ENCODE results near the gene SZT2. TPM values are rescaled to one million over a fixed set of nuclear protein-coding genes. Genes with fewer than 3 reads are reported as not detected.
"Not testable (repeated sequence)": the region's sequence is repeated elsewhere in the genome, so short reads cannot be mapped to it uniquely, and the experiment has no call there.

SZT2 gene
- total RNA-seq, 1 donor from 2014 or later = 63.6 TPM

GRCh38 chr1:43469932-43470331 is 80.2 kb downstream of the SZT2 start:
- H3K27ac Mint-ChIP-seq (ENCODE audit: unreplicated experiment) = no peak overlapping the region
- H3K36me3 Mint-ChIP-seq (ENCODE audit: unreplicated experiment) = no peaks in the 10 kb centered on the region
- TF ChIP-seq CTCF (IDR thresholded peaks at IDR 0.05) = no peak
- H3K27me3 Mint-ChIP-seq (ENCODE audit: unreplicated experiment) = no peaks in the 10 kb centered on the region
- H3K9me3 Mint-ChIP-seq (ENCODE audit: unreplicated experiment) = no peaks in the 10 kb centered on the region
- H3K4me3 Mint-ChIP-seq (ENCODE audit: unreplicated experiment) = no peak overlapping the region
- no peak for DNase-seq (ENCODE audit: extremely low spot score, unreplicated experiment)
- H3K4me1 Mint-ChIP-seq (ENCODE audit: unreplicated experiment) = peaks cover 27% of the 10 kb centered on the region

- Mint-ChIP-seq H3K4me1 (ENCODE audit: unreplicated experiment) (peaks cover 37% of the 10 kb centered on the region), H3K27ac (ENCODE audit: unreplicated experiment) (peak overlapping the region; percentile 94), H3K27me3 (ENCODE audit: unreplicated experiment) (no peaks in the 10 kb centered on the region), H3K9me3 (ENCODE audit: unreplicated experiment) (no peaks in the 10 kb centered on the region), H3K4me3 (ENCODE audit: unreplicated experiment) (no peak overlapping the region), H3K36me3 (ENCODE audit: unreplicated experiment) (no peaks in the 10 kb centered on the region)
- no peak for DNase-seq (ENCODE audit: extremely low spot score, unreplicated experiment)
- TF ChIP-seq CTCF (IDR thresholded peaks at IDR 0.05) = no peak
Measured at GRCh38 chr1:43472087-43472462, 82.4 kb downstream of the SZT2 start.

GRCh38 chr1:43472463-43473151 is 82.9 kb downstream of the SZT2 start:
- not testable (repeated sequence) for H3K9me3 Mint-ChIP-seq (ENCODE audit: unreplicated experiment); DNase-seq (ENCODE audit: extremely low spot score, unreplicated experiment)

GRCh38 chr1:43473463-43473862 is 83.8 kb downstream of the SZT2 start:
- H3K9me3 Mint-ChIP-seq (ENCODE audit: unreplicated experiment) = no peaks in the 10 kb centered on the region
- no peaks in the 10 kb centered on the region for H3K27me3 Mint-ChIP-seq (ENCODE audit: unreplicated experiment)
- DNase-seq (ENCODE audit: extremely low spot score, unreplicated experiment) = no peak
- no peak for TF ChIP-seq CTCF (IDR thresholded peaks at IDR 0.05)
- peaks cover 37% of the 10 kb centered on the region for H3K4me1 Mint-ChIP-seq (ENCODE audit: unreplicated experiment)
- H3K27ac Mint-ChIP-seq (ENCODE audit: unreplicated experiment) = peak overlapping the region; percentile 94
- H3K36me3 Mint-ChIP-seq (ENCODE audit: unreplicated experiment) = no peaks in the 10 kb centered on the region
- H3K4me3 Mint-ChIP-seq (ENCODE audit: unreplicated experiment) = no peak overlapping the region

More at GRCh38 chr1:43472463-43473151, 82.9 kb downstream of the SZT2 start:
- Mint-ChIP-seq H3K27ac (ENCODE audit: unreplicated experiment) (peak overlapping the region; percentile 94), H3K4me1 (ENCODE audit: unreplicated experiment) (peaks cover 37% of the 10 kb centered on the region)
- H3K4me3 Mint-ChIP-seq (ENCODE audit: unreplicated experiment); H3K36me3 Mint-ChIP-seq (ENCODE audit: unreplicated experiment); H3K27me3 Mint-ChIP-seq (ENCODE audit: unreplicated experiment): not testable (repeated sequence)

- H3K4me1 Mint-ChIP-seq (ENCODE audit: unreplicated experiment) = peaks cover 37% of the 10 kb centered on the region
- not testable (repeated sequence) for H3K4me3 Mint-ChIP-seq (ENCODE audit: unreplicated experiment); H3K27me3 Mint-ChIP-seq (ENCODE audit: unreplicated experiment); DNase-seq (ENCODE audit: extremely low spot score, unreplicated experiment); H3K27ac Mint-ChIP-seq (ENCODE audit: unreplicated experiment); H3K36me3 Mint-ChIP-seq (ENCODE audit: unreplicated experiment); H3K9me3 Mint-ChIP-seq (ENCODE audit: unreplicated experiment)
Measured at GRCh38 chr1:43475611-43476401, 86.1 kb downstream of the SZT2 start.

GRCh38 chr1:43477716-43478115 is 88.0 kb downstream of the SZT2 start:
- H3K27ac Mint-ChIP-seq (ENCODE audit: unreplicated experiment) = no peak overlapping the region

More at GRCh38 chr1:43477716-43478115, 88.0 kb downstream of the SZT2 start:
- DNase-seq (ENCODE audit: extremely low spot score, unreplicated experiment) = no peak
- H3K4me3 Mint-ChIP-seq (ENCODE audit: unreplicated experiment) = no peak overlapping the region
- H3K36me3 Mint-ChIP-seq (ENCODE audit: unreplicated experiment) = no peaks in the 10 kb centered on the region
- H3K27me3 Mint-ChIP-seq (ENCODE audit: unreplicated experiment) = no peaks in the 10 kb centered on the region
- no peak for TF ChIP-seq CTCF (IDR thresholded peaks at IDR 0.05)
- peaks cover 29% of the 10 kb centered on the region for H3K4me1 Mint-ChIP-seq (ENCODE audit: unreplicated experiment)
- H3K9me3 Mint-ChIP-seq (ENCODE audit: unreplicated experiment) = no peaks in the 10 kb centered on the region
